ENCODE results near the gene GPR39.

DNA sequence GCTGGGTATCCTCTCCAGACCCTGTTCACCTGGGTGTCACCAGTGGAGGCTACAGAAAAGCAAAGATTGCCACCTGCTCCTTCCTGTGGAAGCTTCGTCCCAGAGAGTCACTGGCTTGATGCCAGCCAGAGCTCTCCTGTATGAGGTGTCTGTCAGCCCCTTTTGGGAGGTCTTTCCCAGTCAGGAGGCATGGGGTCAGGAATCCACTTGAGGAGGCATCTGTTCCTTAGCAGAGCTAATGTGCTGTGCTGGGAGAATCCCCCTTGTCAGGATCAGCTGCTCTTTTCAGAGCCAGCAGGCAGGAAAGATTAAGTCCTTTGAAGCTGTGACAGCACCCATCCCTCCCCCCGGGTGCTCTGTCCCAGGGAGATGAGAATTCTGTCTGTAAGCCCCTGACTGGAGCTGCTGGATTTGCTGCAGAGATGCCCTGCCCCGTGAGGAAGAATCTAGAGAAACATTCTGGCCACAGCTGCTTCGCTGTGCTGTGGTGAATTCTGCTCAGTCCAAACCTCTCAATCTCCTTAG lies 121.8 kb downstream of the GPR39 start:
- TF ChIP-seq CTCF (IDR thresholded peaks at IDR 0.05) (no peak), EP300 (IDR thresholded peaks at IDR 0.05) (no peak), POLR2AphosphoS5 (IDR thresholded peaks at IDR 0.05) (no peak)
